IPS-18c (cell line): ENCODE results near the gene TNPO3.

Experiments used
- H3K4me3 ChIP-seq: 2 replicates; pipeline ENCODE4 v1.7.0; 2013; ENCODE audit warnings: low read depth, mild to moderate bottlenecking, low read length, moderate library complexity; ENCODE audit not compliant: insufficient read depth
- H3K9me3 ChIP-seq: one replicate; pipeline ENCODE4 v1.6.1; 2013; ENCODE audit warnings: mild to moderate bottlenecking, low read length, moderate library complexity; ENCODE audit not compliant: control insufficient read depth, insufficient read depth

Gene TNPO3

DNA sequence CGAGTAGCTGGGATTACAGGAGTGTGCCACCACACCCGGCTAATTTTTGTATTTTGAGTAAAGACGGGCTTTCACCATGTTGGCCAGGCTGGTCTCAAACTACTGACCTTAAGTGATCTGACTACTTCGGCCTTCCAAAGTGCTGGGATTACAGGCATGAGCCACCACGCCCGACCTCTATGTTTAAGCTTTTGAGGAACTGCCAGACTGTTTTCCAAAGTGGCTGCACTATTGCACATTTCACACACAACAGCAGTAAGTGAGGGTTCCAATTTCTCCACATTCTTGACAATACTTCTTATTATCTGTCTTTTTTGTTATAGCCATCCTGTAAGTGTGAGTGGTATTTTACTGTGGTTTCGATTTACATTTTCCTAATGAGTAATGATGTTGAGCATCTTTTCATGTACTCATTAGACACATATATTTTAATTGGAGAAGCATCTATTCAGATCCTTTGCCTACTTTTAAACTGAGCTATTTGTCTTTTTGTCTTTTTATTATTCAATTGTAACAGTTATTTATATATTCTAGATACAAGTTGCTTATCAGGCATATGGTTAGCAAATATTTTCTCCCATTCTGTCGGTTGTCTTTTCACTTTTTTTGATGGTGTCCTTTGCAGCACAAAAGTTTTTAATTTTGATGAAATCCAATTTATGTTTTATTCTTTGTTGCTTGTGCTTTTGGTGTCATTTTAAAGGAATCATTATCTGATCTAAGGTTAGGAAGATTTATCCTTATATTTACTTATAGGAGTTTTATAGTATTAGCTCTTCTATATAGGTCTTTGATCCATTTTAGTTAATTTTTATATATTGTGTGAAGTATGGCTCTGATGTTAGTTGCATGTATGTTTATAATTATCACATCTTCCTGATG, 130.0 kb downstream of the TNPO3 start:
- Histone ChIP-seq H3K4me3 (no peak overlapping the region), H3K9me3 (no peaks in the 10 kb centered on the region)

DNA sequence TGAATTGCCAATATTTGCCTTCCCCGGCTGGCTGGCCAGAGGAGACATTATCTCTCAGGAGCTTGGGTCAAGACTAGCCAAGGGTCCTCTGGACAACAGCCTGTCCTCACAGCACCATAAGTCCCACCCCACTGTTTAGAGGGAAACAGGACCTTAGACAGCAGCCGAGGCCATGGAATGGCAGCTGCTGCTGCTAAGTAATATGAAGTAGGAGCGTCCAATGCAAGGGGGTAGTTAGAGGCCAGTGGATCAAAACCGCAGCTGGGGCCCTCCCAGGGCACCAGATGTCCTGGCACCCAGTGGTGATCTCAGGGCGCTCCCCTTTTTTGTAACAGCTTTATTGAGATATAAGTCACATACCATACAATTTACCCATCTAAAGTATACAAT, 131.5 kb downstream of the TNPO3 start:
- no peak overlapping the region for H3K4me3 ChIP-seq
- no peaks in the 10 kb centered on the region for H3K9me3 ChIP-seq

- no peak overlapping the region for H3K4me3 ChIP-seq
- H3K9me3 ChIP-seq: no peaks in the 10 kb centered on the region
Measured at GRCh38 chr7:128922496-128923410, 132.2 kb downstream of the TNPO3 start.

- Histone ChIP-seq H3K4me3 (no peak overlapping the region), H3K9me3 (no peaks in the 10 kb centered on the region)
Measured at GRCh38 chr7:128921866-128922440, 133.0 kb downstream of the TNPO3 start.

GRCh38 chr7:128920913-128921582, 133.9 kb downstream of the TNPO3 start:
- Histone ChIP-seq H3K9me3 (no peaks in the 10 kb centered on the region), H3K4me3 (no peak overlapping the region)

GRCh38 chr7:128919881-128920799, 134.8 kb downstream of the TNPO3 start:
- Histone ChIP-seq H3K4me3 (no peak overlapping the region), H3K9me3 (no peaks in the 10 kb centered on the region)

- no peak overlapping the region for H3K4me3 ChIP-seq
- no peaks in the 10 kb centered on the region for H3K9me3 ChIP-seq
Measured at GRCh38 chr7:128919241-128919640, 135.7 kb downstream of the TNPO3 start.

GRCh38 chr7:128918016-128918665, 136.8 kb downstream of the TNPO3 start:
- Histone ChIP-seq H3K9me3 (no peaks in the 10 kb centered on the region), H3K4me3 (no peak overlapping the region)

DNA sequence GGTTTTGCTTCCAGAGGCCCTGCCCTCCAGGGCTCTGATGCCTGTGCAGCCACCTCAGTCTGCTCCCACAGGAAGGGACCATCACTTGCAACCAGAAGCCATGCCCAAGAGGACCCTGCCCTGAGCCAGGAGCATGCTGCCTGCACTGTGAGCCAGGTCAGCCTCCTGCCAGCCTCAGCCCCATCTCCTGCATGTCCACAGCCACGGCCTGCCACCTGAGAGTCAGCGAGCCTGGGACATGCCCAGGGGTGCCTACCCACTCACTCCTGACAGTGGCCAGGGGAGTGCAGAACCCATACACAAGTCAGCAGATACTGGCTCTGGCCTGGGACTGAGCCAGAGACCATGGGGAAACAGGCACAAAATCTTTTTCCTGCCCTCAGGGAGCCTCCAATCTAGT, 137.8 kb downstream of the TNPO3 start:
- Histone ChIP-seq H3K4me3 (no peak overlapping the region), H3K9me3 (no peaks in the 10 kb centered on the region)

GRCh38 chr7:128916643-128916915, 138.3 kb downstream of the TNPO3 start:
- H3K4me3 ChIP-seq: no peak overlapping the region
- H3K9me3 ChIP-seq: no peaks in the 10 kb centered on the region

DNA sequence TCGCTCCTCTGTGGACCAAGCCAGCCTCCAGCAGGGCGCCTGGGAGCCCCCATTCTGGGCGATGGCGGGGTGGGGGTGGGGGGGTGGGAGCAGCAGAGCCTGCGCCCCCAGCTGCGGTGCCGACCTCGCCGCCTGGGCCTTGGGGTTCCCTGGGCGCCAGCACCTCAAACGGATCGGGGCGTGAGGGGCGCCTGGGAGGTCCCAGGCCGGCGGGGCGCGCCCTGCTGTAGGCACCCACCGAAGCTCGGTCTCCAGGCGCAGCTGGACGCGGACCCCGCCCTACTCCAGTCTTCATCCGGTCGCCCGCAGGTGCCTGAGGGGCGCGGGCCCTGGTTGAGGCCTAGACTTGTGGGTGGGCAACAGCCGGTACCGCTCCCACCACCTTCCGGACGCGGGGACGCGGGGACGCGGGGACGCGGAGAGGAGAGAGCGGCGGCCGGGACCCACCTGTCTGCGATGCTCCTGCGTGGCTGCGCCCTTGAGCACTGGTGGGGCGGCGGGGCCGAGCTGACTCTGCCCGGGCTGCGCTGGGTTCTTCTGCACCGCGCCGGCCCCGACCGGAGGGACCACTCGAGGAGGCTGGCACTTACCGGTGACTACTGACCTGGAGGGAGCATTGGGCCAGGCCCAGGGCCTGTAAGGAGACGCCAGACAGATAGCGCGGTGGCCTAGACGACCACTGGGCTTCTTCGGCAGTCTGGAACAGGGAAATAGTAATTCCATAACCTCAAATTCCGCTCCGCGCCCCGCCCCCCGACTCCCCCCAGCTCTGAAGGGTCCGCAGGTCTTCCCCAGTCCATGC, 138.9 kb downstream of the TNPO3 start:
- Histone ChIP-seq H3K4me3 (no peak overlapping the region), H3K9me3 (no peaks in the 10 kb centered on the region)

- Histone ChIP-seq H3K9me3 (no peaks in the 10 kb centered on the region), H3K4me3 (no peak overlapping the region)
Measured at GRCh38 chr7:128915271-128915819, 139.6 kb downstream of the TNPO3 start.

DNA sequence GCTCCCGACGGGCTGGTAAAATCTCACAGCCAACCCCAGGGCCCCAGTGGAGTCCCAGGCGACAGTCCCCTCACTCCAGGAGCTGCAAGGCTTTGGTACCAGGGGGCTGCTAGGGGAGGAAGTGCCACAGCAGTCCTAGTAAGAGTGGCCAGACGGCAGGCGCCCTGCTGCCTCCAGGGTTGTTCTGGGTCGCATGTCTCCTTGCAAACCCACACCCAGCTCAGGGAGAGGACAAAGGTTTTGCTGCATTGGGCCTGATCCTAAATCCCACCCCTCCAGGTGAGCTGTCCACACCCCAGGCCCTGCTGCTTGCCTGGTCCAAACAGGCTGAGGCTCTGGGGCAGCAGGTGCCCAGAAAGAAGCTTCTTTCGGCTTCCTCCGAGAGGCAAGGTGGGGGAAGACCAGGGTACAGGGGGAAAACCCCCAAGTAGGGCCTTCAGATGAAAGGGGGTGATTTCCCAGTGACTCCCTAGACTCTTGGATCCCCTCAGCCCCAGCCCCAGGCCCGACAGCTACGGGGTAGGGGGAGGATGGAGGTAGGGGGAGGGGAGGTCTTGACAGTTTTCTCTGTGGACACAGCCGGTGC, 140.3 kb downstream of the TNPO3 start:
- Histone ChIP-seq H3K9me3 (no peaks in the 10 kb centered on the region), H3K4me3 (no peak overlapping the region)

- H3K9me3 ChIP-seq: no peaks in the 10 kb centered on the region
- no peak overlapping the region for H3K4me3 ChIP-seq
Measured at GRCh38 chr7:128913870-128914565, 140.9 kb downstream of the TNPO3 start.
